Fibroblast of skin of back (primary cell): ENCODE data around the gene ADAMTS6.
"Not testable (repeated sequence)": the region's sequence is repeated elsewhere in the genome, so short reads cannot be mapped to it uniquely, and the experiment has no call there.

ENCODE experiments used
- DNase-seq: peaks from one replicate; pipeline ENCODE4 v3.0.0-alpha.2; 2013

The ADAMTS6 gene

GRCh38 chr5:65359981-65360380, 121.7 kb downstream of the ADAMTS6 start:
- no peak for DNase-seq

- no peak for DNase-seq
Observed at GRCh38 chr5:65359569-65359968, 122.2 kb downstream of the ADAMTS6 start.

- no peak for DNase-seq
Observed at GRCh38 chr5:65356274-65356673, 125.4 kb downstream of the ADAMTS6 start.

- no peak for DNase-seq
Observed at GRCh38 chr5:65355301-65355700, 126.4 kb downstream of the ADAMTS6 start.

- DNase-seq: no peak
Observed at GRCh38 chr5:65341835-65342234, 139.9 kb downstream of the ADAMTS6 start.

DNA sequence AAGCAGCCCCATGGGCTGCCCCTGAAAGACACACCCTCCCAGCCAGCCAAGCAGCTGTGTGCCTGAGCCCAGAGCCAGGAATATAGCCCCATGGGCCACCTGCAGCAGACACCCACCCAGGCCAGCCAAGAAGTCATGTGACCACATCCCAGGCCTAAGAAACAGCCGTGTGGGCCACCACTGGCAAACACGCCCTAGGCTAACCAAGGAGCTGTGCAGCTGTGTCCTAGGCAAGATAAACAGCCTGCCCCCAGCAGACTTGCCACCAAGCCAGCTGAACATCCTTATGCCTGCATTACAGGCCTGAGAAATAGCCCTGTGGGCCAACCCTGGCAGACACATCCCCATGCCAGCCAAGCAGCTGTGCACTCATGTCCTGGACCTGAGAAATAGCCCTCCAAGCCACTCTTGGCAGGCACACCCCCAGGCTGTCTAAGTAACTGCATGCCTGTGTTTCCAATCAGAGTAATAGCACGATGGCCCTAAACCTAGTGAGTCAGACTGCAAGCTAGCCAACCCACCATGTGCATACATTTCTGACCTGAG, 143.0 kb downstream of the ADAMTS6 start:
- no peak for DNase-seq

DNA sequence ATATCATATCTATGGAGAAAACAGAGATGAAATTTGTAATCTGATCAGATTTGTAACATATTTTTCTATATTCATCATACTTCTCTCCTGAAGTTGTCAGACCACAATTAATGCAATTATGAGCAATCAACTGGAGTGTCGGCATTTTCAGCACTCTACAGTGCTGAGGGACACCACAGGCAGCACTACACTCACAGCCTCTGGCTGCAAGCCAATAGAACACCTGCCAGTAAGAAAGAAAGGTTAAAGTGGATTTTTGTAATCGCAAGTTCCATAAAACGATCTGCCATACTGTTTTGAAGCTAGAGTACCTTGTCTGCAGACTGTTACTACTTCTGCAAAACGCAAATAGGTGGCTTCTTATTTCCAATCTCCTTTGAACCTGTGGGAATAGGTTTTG, 147.6 kb downstream of the ADAMTS6 start:
- DNase-seq: no peak

DNA sequence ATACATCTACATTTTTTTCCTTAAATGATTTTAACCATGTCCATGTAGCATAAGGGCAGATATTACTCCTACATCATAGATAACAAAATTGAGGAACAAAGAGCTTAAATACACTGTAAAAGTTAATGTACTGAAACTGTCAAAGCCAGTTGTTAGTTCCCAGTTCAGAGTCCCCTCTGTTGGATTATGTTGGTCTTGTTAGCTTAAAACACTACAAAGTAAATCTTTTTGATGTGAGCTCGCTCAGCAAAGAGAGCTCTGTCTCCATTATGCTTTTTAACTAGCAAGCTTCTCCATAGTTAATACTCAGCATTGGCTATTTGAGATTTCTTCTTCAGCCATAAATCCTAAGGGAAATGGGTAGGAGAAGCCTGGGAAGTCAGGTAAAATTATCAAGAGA, 149.1 kb downstream of the ADAMTS6 start:
- DNase-seq: no peak

GRCh38 chr5:65329266-65329665, 152.5 kb downstream of the ADAMTS6 start:
- DNase-seq: peak; percentile 10

DNA sequence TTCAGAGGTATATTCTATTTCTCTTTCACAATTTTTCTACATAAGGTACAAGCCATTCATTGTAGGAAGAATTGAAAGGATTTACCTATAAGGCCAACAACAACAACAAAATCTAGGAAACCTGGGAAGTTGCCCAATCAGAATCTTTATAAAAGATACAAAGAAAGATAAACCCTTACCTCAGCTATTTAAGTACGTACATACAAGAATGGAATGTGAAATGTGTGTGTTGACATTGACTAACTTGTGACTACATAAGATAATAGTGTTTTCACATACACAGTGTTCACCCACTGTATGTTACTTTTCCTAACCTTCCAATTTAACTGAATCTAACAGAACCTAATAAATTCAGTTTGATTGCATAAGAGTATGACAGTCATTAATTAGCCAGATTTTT, 154.1 kb downstream of the ADAMTS6 start:
- peak; percentile 55 for DNase-seq

DNA sequence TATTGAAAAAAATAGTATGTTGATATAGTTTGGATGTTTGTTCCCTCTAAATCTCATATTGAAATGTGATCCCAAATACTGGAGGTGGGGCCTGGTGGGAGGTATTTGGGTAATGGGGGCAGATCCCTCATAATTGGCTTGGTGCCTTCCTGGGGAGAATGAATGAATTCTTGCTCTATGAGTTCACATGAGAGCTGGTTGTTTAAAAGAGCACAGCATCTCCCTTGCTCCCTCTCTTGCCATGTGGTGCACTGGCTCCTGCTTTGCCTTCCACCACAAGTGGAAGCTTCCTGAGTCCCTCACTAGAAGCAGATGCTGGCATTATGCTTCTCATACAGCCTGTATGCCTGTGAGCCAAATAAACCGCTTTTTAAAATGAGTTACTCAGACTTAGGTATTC, 154.8 kb downstream of the ADAMTS6 start:
- DNase-seq: peak; percentile 64

GRCh38 chr5:65324226-65324625, 157.5 kb downstream of the ADAMTS6 start:
- no peak for DNase-seq

DNA sequence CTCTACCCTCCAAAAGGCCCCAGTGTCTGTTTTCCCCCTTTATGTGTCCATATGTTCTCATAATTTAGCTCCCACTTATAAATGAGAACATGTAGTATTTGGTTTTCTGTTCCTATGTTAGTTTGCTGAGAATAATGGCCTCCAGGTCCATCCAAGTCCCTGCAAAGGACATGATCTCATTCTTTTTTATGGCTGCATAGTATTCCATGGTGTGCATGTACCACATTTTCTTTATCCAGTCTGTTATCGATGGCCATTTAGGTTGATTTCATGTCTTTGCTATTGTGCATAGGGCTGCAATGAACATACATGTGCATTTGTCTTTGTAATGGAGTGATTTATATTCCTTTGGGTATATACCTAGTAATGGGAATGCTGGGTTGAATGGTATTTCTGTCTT, 161.0 kb downstream of the ADAMTS6 start:
- DNase-seq: not testable (repeated sequence)

DNA sequence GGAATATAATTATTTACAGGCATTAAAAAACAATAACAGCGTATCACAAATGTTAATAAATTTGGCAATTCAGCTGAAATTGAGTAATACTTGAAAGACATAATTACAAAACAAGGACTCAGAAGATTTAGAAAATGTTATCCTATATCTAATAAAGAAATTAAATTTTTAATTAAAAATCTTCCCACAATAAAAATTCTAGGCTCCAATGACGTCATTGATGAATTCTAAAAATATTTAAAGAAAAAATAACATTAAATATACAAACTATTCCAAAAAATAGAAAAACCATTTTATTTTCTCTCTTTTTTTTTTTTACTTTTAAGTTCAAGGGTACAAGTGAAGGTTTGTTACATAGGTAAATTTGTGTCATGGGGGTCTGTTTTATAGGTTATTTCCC, 161.5 kb downstream of the ADAMTS6 start:
- DNase-seq: no peak

DNA sequence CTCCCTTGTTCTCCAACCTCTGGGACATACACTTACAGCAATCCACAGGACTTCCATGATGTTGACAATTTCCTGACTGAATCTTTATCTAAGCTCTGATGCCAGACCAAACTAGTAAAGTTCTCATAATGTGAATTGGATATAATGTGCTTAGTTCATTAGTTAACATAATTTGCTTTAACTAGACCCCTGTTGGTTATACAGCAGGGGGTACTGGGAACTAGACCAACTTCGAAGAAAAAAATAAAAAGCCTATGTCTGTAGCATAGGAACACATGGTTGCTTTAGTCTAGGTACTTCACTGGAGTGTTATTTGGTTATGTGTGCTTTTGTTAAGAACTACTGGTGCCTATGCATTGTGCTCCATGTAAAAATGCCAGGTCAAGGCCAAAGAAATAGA, 173.8 kb downstream of the ADAMTS6 start:
- DNase-seq: no peak

- DNase-seq: peak; percentile 62
Observed at GRCh38 chr5:65307088-65307487, 174.6 kb downstream of the ADAMTS6 start.

- peak; percentile 71 for DNase-seq
Observed at GRCh38 chr5:65305913-65306312, 175.8 kb downstream of the ADAMTS6 start.

- DNase-seq: peak; percentile 82
Observed at GRCh38 chr5:65299861-65300260, 181.9 kb downstream of the ADAMTS6 start.

DNA sequence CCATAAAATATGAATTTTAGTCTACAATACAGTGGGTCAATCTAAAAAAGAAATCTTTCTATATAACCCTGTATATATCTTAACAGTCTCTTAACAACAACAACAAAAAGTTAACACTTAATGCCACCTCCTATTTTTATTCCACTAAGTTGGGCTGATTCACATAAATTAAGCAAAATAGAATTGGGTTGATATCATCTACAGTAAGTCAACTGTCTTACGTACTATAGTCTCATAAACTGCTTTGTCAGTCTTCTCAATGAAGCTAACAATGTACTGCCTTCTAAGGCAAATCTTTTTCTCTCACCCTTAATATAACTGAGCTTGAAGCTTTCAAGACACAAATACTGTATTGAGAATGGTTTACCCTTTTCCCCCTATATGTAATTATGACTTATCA, 185.7 kb downstream of the ADAMTS6 start:
- no peak for DNase-seq

DNA sequence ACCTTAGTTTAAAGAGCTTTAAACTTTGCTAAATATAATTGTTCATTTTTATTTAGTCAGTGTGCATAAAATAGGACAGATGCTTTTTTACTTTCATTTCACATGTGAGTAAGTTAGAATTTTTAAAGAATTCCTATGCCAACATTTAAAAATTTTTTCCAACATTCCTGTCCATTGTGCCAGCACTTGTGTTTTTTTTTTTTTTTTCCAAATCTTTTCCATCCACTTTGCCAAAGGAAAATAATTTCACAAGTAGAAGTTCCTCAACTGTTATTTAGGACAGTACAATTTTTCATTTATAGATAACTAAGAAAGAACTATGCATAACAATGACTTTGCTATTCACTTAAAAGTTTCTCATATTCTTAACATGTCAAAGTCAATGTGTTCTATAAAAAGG, 189.5 kb downstream of the ADAMTS6 start:
- DNase-seq: peak; percentile 4

DNA sequence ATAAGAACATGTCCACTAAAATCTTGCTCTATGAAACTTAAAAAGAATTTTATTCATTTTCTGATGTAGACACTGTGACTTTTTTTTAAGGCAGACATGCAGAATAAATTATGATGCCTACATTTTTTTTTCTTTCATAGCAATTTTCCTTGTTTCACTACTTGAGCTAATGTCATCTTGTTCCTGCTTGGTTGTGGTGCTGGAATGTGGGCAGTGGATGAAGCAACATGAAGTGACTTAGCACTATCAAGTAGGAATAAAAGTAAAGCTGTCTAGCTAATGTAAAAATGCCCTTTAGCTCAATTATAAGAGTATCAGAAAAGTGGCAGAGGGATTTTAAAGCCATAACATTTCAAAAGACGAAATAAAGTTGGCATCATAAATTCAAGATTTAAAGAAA, 191.0 kb downstream of the ADAMTS6 start:
- DNase-seq: peak; percentile 34

DNA sequence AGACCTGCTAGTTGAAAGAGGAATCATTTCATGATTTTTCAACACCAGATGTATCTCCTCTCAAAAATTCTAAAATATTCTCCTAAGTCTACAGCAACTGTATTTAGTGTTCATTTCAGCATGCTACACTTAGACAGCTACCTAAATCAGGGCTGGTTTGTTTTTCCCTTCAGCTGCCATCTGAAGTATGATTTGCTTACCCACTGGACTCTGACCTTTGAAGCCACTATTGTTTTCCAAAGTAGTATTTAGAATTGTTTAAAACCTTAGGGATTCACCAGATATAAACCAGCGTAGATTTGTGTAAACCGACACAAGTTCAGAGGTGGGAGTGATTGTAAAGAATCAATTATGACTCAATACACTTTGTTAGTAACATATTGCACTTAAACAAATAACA, 193.1 kb downstream of the ADAMTS6 start:
- no peak for DNase-seq

DNA sequence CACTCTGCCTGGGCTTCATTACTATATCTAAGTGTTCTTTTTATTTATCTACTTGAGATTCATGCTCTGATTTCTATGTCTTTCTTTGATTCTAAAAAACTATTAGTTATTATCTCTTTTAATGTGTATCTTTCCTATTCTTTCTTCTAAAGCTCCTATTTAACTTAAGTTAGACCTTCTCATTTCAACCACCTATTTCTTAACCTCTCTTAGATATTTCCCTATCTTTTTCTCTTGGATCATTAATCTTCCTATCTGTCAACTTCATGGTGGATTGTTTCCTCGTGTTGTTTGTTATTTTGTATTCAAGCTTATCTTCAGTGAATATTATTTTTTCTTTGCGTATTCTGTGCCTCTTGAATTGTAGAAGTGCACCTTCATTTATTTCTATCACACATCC, 202.1 kb downstream of the ADAMTS6 start:
- no peak for DNase-seq

- no peak for DNase-seq
Observed at GRCh38 chr5:65276178-65276890, 205.4 kb downstream of the ADAMTS6 start.

- no peak for DNase-seq
Observed at GRCh38 chr5:65271906-65272305, 209.8 kb downstream of the ADAMTS6 start.
